ENCODE measurements around the gene TMEM151B.

The TMEM151B gene

GRCh38 chr6:44339763-44340625 lies 69.7 kb downstream of the TMEM151B start:
- Histone ChIP-seq H2AFZ (ENCODE audit: low read length) (no peak overlapping the region), H3K79me2 (ENCODE audit: low read length) (no peaks in the 10 kb centered on the region), H4K20me1 (ENCODE audit: insufficient read depth, low read length) (no peaks in the 10 kb centered on the region), H3K27ac (ENCODE audit: low read length) (no peak overlapping the region), H3K9ac (ENCODE audit: low read length) (no peak overlapping the region), H3K9me3 (replicated peaks; ENCODE audit: insufficient read depth, low read length) (no peaks in the 10 kb centered on the region), H3K4me1 (ENCODE audit: low read length) (peaks cover 4% of the 10 kb centered on the region; the same call in 1 of the 2 replicates), H3K4me2 (ENCODE audit: low read depth, low read length) (no peak overlapping the region), H3F3A (ENCODE audit: insufficient read depth, low read length) (no peaks in the 10 kb centered on the region), H3K9me2 (replicated peaks; ENCODE audit: insufficient read depth, low read length) (no peaks in the 10 kb centered on the region), H3K27me3 (replicated peaks; ENCODE audit: insufficient read depth, low read length) (no peaks in the 10 kb centered on the region), H3K4me3 (ENCODE audit: low read length) (no peak overlapping the region), H3K36me3 (replicated peaks; ENCODE audit: insufficient read depth, low read length) (no peaks in the 10 kb centered on the region)
- no peak for DNase-seq
- no peak for TF ChIP-seq CTCF (IDR thresholded peaks at IDR 0.05; ENCODE audit: low read length)
- TF ChIP-seq EZH2phosphoT487 (IDR thresholded peaks at IDR 0.05; ENCODE audit: low read length): no peak
- TF ChIP-seq EZH2 (optimal IDR thresholded peaks at IDR 0.05; ENCODE audit: low read depth, low read length): no peak

- Histone ChIP-seq H2AFZ (ENCODE audit: low read length) (no peak overlapping the region), H3K9me2 (replicated peaks; ENCODE audit: insufficient read depth, low read length) (no peaks in the 10 kb centered on the region), H4K20me1 (ENCODE audit: insufficient read depth, low read length) (no peaks in the 10 kb centered on the region), H3K4me3 (ENCODE audit: low read length) (no peak overlapping the region), H3K79me2 (ENCODE audit: low read length) (no peaks in the 10 kb centered on the region), H3K9ac (ENCODE audit: low read length) (no peak overlapping the region), H3K9me3 (replicated peaks; ENCODE audit: insufficient read depth, low read length) (no peaks in the 10 kb centered on the region), H3K4me1 (ENCODE audit: low read length) (no peaks in the 10 kb centered on the region), H3K4me2 (ENCODE audit: low read depth, low read length) (no peak overlapping the region), H3K27ac (ENCODE audit: low read length) (no peak overlapping the region), H3K27me3 (replicated peaks; ENCODE audit: insufficient read depth, low read length) (no peaks in the 10 kb centered on the region), H3K36me3 (replicated peaks; ENCODE audit: insufficient read depth, low read length) (no peaks in the 10 kb centered on the region), H3F3A (ENCODE audit: insufficient read depth, low read length) (no peaks in the 10 kb centered on the region)
- DNase-seq: no peak
- TF ChIP-seq EZH2 (optimal IDR thresholded peaks at IDR 0.05; ENCODE audit: low read depth, low read length) (no peak), CTCF (IDR thresholded peaks at IDR 0.05; ENCODE audit: low read length) (no peak), EZH2phosphoT487 (IDR thresholded peaks at IDR 0.05; ENCODE audit: low read length) (no peak)
Measured at GRCh38 chr6:44341095-44341890, 71.0 kb downstream of the TMEM151B start.

GRCh38 chr6:44342052-44342451 lies 71.8 kb downstream of the TMEM151B start:
- no peak overlapping the region for H3K9ac ChIP-seq (ENCODE audit: low read length)
- TF ChIP-seq CTCF (IDR thresholded peaks at IDR 0.05; ENCODE audit: low read length) (no peak), EZH2 (optimal IDR thresholded peaks at IDR 0.05; ENCODE audit: low read depth, low read length) (no peak), EZH2phosphoT487 (IDR thresholded peaks at IDR 0.05; ENCODE audit: low read length) (no peak)
- H3K79me2 ChIP-seq (ENCODE audit: low read length): no peaks in the 10 kb centered on the region
- H3K9me3 ChIP-seq (replicated peaks; ENCODE audit: insufficient read depth, low read length): no peaks in the 10 kb centered on the region
- H3K27ac ChIP-seq (ENCODE audit: low read length): no peak overlapping the region
- no peaks in the 10 kb centered on the region for H4K20me1 ChIP-seq (ENCODE audit: insufficient read depth, low read length)
- no peaks in the 10 kb centered on the region for H3K4me1 ChIP-seq (ENCODE audit: low read length)
- H2AFZ ChIP-seq (ENCODE audit: low read length): no peak overlapping the region
- H3K4me3 ChIP-seq (ENCODE audit: low read length): no peak overlapping the region
- no peaks in the 10 kb centered on the region for H3F3A ChIP-seq (ENCODE audit: insufficient read depth, low read length)
- no peaks in the 10 kb centered on the region for H3K36me3 ChIP-seq (replicated peaks; ENCODE audit: insufficient read depth, low read length)
- DNase-seq: no peak
- H3K4me2 ChIP-seq (ENCODE audit: low read depth, low read length): no peak overlapping the region
- H3K27me3 ChIP-seq (replicated peaks; ENCODE audit: insufficient read depth, low read length): no peaks in the 10 kb centered on the region
- H3K9me2 ChIP-seq (replicated peaks; ENCODE audit: insufficient read depth, low read length): no peaks in the 10 kb centered on the region

All from MM.1S (cell line).